ENCODE data around the gene MBNL1. TPM values are rescaled to one million over a fixed set of nuclear protein-coding genes. Genes with fewer than 3 reads are reported as not detected.

Gene MBNL1
- total and polyA plus RNA-seq, 7 experiments from 2014 or later: 371 to 675 (median 497) TPM

DNA sequence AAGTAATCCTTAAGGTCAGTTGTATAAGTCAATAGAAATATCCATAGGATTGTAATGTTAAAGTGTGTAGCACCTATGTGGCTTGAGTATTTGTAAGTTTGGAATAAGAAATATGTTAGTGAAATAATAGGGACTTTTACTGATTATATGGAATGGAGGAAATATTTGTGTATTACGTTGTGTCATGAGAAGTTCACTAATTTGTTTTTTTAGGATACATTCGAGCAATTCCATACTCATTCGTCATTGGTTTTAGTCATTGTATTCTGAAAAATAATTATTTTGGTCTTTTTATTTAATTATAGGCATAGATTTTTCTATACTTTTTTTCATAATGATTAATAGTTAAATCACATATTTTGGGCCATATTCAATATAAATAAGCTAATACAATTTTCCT is 21.0 kb downstream of the MBNL1 start:
- ATAC-seq (no peak), DNase-seq (no peak)
- Histone ChIP-seq H3K9me3 (ENCODE audit: control insufficient read depth in 2 of 3, low read length in 3 of 3) (no peaks in the 10 kb centered on the region), H3K27ac (ENCODE audit: low read depth, low read length) (peak overlapping the region; percentile 40), H3K27me3 (ENCODE audit: control insufficient read depth in 2 of 2, insufficient read depth in 2 of 2, low read length in 2 of 2) (no peaks in the 10 kb centered on the region), H3K4me1 (ENCODE audit: control insufficient read depth in 2 of 2, insufficient read depth in 2 of 2, low read length in 2 of 2) (peaks cover 48 to 77% of the 10 kb centered on the region in 2 donors), H3K36me3 (ENCODE audit: control insufficient read depth in 2 of 3, insufficient read depth in 3 of 3, low read length in 3 of 3) (no peaks in the 10 kb centered on the region), H3K4me3 (ENCODE audit: low read length) (no peak overlapping the region)
- intact Hi-C loops (cut with micrococcal nuclease): loop anchor here (2.0 to 5.0 kb wide), 4 partner anchors 13 to 212 kb away; no protein-coding TSS in a partner anchor
- ChIA-PET POLR2A (interaction anchor here (1.2 to 2.0 kb wide), 2 partner anchors 14 to 21 kb away, joined by 3 to 6 read pairs; partner anchors contain the start of gene MBNL1), CTCF (no interaction called here)
- Mint-ChIP-seq H3K9me3 (no peaks in the 10 kb centered on the region), H3K4me3 (peak overlapping the region in 9 of 10 donors; percentile 18 to 82 (median 71)), H3K4me1 (peaks cover 46 to 93% (median 83%) of the 10 kb centered on the region in 7 donors), H3K27ac (peak overlapping the region in 7 of 9 donors; percentile 31 to 87 (median 76)), H3K27me3 (no peaks in the 10 kb centered on the region), H3K36me3 (peaks cover 0 to 5% (median 4%) of the 10 kb centered on the region in 5 donors)

DNA sequence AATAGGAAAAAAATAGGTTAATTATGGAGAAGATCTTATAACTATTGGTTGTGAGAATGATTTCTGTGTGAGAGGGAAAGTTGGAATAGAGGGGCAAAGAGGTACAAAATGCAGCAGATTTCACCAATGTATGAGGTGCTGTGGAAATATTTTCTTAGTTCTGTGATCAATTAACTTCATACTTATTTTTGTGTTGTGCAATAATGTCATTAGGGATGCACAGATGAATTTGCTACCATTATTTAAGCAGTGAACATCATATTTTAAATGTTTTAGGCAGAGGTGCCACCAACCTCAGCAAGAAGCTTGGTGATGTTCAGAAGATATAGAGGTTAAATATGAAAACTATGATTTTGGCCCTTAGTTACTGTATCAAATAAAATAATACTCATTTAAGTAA is 21.6 kb downstream of the MBNL1 start:
- Histone ChIP-seq H3K4me3 (ENCODE audit: low read length) (no peak overlapping the region), H3K27me3 (ENCODE audit: control insufficient read depth in 2 of 2, insufficient read depth in 2 of 2, low read length in 2 of 2) (no peaks in the 10 kb centered on the region), H3K36me3 (ENCODE audit: control insufficient read depth in 2 of 3, insufficient read depth in 3 of 3, low read length in 3 of 3) (no peaks in the 10 kb centered on the region), H3K4me1 (ENCODE audit: control insufficient read depth in 2 of 2, insufficient read depth in 2 of 2, low read length in 2 of 2) (peaks cover 54 to 78% of the 10 kb centered on the region in 2 donors), H3K27ac (ENCODE audit: low read depth, low read length) (peak overlapping the region; percentile 40), H3K9me3 (ENCODE audit: control insufficient read depth in 2 of 3, low read length in 3 of 3) (no peaks in the 10 kb centered on the region)
- intact Hi-C loops (cut with micrococcal nuclease): loop anchor here (2.0 kb wide), 2 partner anchors 14 kb away; no protein-coding TSS in a partner anchor
- no peaks in the 10 kb centered on the region for H3K9me3 Mint-ChIP-seq
- no peaks in the 10 kb centered on the region for H3K27me3 Mint-ChIP-seq
- ATAC-seq: no peak
- CTCF ChIA-PET: interaction anchor here (1.0 to 1.5 kb wide), 2 partner anchors 14 to 218 kb away, joined by 3 read pairs; no protein-coding TSS in a partner anchor
- peak overlapping the region in 8 of 9 donors; percentile 76 to 88 (median 82) for H3K27ac Mint-ChIP-seq
- peak overlapping the region in 9 of 10 donors; percentile 13 to 82 (median 74) for H3K4me3 Mint-ChIP-seq
- H3K4me1 Mint-ChIP-seq: peaks cover 47 to 93% (median 82%) of the 10 kb centered on the region in 7 donors
- POLR2A ChIA-PET: interaction anchor here (1.0 to 2.0 kb wide), 4 partner anchors 9 to 21 kb away, joined by 3 to 6 read pairs (median 4); partner anchors contain the start of gene MBNL1
- no peak for DNase-seq
- H3K36me3 Mint-ChIP-seq: peaks cover 0 to 5% (median 4%) of the 10 kb centered on the region in 5 donors

DNA sequence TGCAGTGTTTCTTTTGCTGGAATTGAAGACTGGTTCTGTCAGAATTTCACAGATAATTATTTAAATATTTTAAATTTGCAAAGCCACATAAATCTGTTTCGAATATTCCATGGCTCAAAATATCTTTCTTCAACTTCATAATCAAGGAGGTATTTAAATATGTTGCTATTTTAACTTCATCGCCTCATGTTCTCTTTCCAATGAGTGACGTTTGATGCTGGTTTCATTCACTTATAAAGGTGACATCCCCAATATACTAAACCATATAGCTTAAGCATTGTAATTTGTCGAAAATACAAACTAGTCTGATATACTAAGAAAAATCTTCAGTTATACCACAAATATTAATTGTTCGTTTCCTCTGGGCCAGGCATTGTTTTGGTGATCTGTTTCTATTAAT is 22.5 kb downstream of the MBNL1 start:
- H3K27ac ChIP-seq (ENCODE audit: low read depth, low read length): peak overlapping the region; percentile 40
- H3K4me1 Mint-ChIP-seq: peaks cover 51 to 94% (median 83%) of the 10 kb centered on the region in 7 donors
- peaks cover 58 to 80% of the 10 kb centered on the region in 2 donors for H3K4me1 ChIP-seq (ENCODE audit: control insufficient read depth in 2 of 2, insufficient read depth in 2 of 2, low read length in 2 of 2)
- POLR2A ChIA-PET: interaction anchor here (0.6 to 2.0 kb wide), 5 partner anchors 8 to 87 kb away, joined by 3 to 6 read pairs (median 3); partner anchors contain the start of gene MBNL1
- H3K27ac Mint-ChIP-seq: peak overlapping the region; percentile 30 to 87 (median 71)
- CTCF ChIA-PET: interaction anchor here (0.9 to 1.5 kb wide), 3 partner anchors 15 to 219 kb away, joined by 3 read pairs; no protein-coding TSS in a partner anchor
- intact Hi-C loops (cut with micrococcal nuclease): loop anchor here (1.0 to 2.0 kb wide), 3 partner anchors 8 to 14 kb away; no protein-coding TSS in a partner anchor
- H3K9me3 Mint-ChIP-seq: no peaks in the 10 kb centered on the region
- H3K4me3 Mint-ChIP-seq: peak overlapping the region; percentile 51 to 79 (median 74)
- no peak for ATAC-seq
- no peaks in the 10 kb centered on the region for H3K9me3 ChIP-seq (ENCODE audit: control insufficient read depth in 2 of 3, low read length in 3 of 3)
- no peaks in the 10 kb centered on the region for H3K27me3 Mint-ChIP-seq
- no peaks in the 10 kb centered on the region for H3K27me3 ChIP-seq (ENCODE audit: control insufficient read depth in 2 of 2, insufficient read depth in 2 of 2, low read length in 2 of 2)
- no peak for DNase-seq
- peaks cover 0 to 3% (median 0%) of the 10 kb centered on the region in 3 experiments for H3K36me3 ChIP-seq (ENCODE audit: control insufficient read depth in 2 of 3, insufficient read depth in 3 of 3, low read length in 3 of 3)
- H3K36me3 Mint-ChIP-seq: peaks cover 0 to 8% (median 4%) of the 10 kb centered on the region in 5 donors
- H3K4me3 ChIP-seq (ENCODE audit: low read length): no peak overlapping the region

DNA sequence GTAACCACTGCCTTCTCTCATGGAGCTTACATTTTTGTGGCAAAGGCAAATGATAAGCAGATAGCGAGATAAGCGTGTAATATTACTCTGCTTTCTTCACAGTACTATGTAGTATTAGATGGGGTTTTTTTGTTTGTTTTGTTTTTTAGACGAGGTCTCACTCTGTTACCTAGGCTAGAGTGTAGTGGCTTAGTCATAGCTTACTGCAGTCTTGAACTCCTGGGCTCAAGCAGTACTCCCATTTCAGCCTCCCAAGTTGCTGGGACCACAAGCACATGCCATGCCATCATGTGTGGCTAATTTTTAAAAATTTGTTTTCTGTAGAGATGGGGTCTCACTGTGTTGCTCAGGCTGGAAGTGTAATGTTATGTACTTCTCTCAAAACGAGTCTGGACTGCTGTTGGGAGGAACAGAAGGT is 22.9 kb downstream of the MBNL1 start:
- ChIA-PET CTCF (interaction anchor here (0.9 to 1.5 kb wide), 2 partner anchors 15 to 93 kb away, joined by 3 read pairs; no protein-coding TSS in a partner anchor), POLR2A (interaction anchor here (0.6 to 2.0 kb wide), 5 partner anchors 9 to 86 kb away, joined by 3 to 6 read pairs (median 4); partner anchors contain the start of gene MBNL1)
- no peaks in the 10 kb centered on the region for H3K27me3 Mint-ChIP-seq
- peak overlapping the region; percentile 51 to 78 (median 73) for H3K4me3 Mint-ChIP-seq
- DNase-seq (no peak), ATAC-seq (peak; percentile 58)
- Histone ChIP-seq H3K27me3 (ENCODE audit: control insufficient read depth in 2 of 2, insufficient read depth in 2 of 2, low read length in 2 of 2) (no peaks in the 10 kb centered on the region), H3K4me1 (ENCODE audit: control insufficient read depth in 2 of 2, insufficient read depth in 2 of 2, low read length in 2 of 2) (peaks cover 62 to 82% of the 10 kb centered on the region in 2 donors), H3K9me3 (ENCODE audit: control insufficient read depth in 2 of 3, low read length in 3 of 3) (no peaks in the 10 kb centered on the region), H3K36me3 (ENCODE audit: control insufficient read depth in 2 of 3, insufficient read depth in 3 of 3, low read length in 3 of 3) (peaks cover 0 to 3% (median 0%) of the 10 kb centered on the region in 3 experiments), H3K4me3 (ENCODE audit: low read length) (no peak overlapping the region), H3K27ac (ENCODE audit: low read depth, low read length) (peak overlapping the region; percentile 40)
- peak overlapping the region; percentile 30 to 87 (median 71) for H3K27ac Mint-ChIP-seq
- H3K4me1 Mint-ChIP-seq: peaks cover 54 to 96% (median 85%) of the 10 kb centered on the region in 7 donors
- no peaks in the 10 kb centered on the region for H3K9me3 Mint-ChIP-seq
- H3K36me3 Mint-ChIP-seq: peaks cover 0 to 8% (median 4%) of the 10 kb centered on the region in 5 donors
- intact Hi-C loops (cut with micrococcal nuclease): loop anchor here (1.0 to 2.0 kb wide), 3 partner anchors 8 to 15 kb away; no protein-coding TSS in a partner anchor

DNA sequence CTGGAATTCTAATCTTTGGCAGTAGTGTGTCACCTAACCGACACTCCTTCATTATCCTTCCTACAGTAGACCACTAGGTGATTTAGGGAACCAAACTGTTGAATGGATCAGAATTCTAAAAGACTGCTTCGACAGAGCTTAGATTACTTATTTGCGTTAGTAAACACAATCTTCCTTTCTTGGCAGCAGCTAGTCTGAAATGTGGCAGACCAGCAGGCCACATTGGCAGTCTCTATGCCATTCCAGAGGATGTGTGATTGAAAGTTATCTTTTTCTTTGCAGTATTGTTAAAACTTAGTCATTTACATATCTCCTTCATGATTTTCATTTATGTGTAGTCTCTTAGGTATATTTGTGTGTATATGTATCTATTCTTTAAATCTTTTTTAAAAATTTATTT is 23.6 kb downstream of the MBNL1 start:
- H3K4me1 Mint-ChIP-seq: peaks cover 51 to 95% (median 88%) of the 10 kb centered on the region in 7 donors
- peak overlapping the region in 8 of 9 donors; percentile 30 to 87 (median 72) for H3K27ac Mint-ChIP-seq
- H3K4me1 ChIP-seq (ENCODE audit: control insufficient read depth in 2 of 2, insufficient read depth in 2 of 2, low read length in 2 of 2): peaks cover 66 to 79% of the 10 kb centered on the region in 2 donors
- ChIA-PET POLR2A (interaction anchor here (0.8 to 1.3 kb wide), 3 partner anchors 9 to 41 kb away, joined by 3 to 4 read pairs (median 4); no protein-coding TSS in a partner anchor), CTCF (no interaction called here)
- DNase-seq (no peak), ATAC-seq (no peak)
- H3K9me3 ChIP-seq (ENCODE audit: control insufficient read depth in 2 of 3, low read length in 3 of 3): no peaks in the 10 kb centered on the region
- H3K36me3 Mint-ChIP-seq: peaks cover 0 to 11% (median 4%) of the 10 kb centered on the region in 5 donors
- H3K27me3 ChIP-seq (ENCODE audit: control insufficient read depth in 2 of 2, insufficient read depth in 2 of 2, low read length in 2 of 2): no peaks in the 10 kb centered on the region
- H3K4me3 ChIP-seq (ENCODE audit: low read length): peak overlapping the region; percentile 5
- intact Hi-C loops (cut with micrococcal nuclease): no loop called here
- peak overlapping the region in 7 of 10 donors; percentile 51 to 78 (median 72) for H3K4me3 Mint-ChIP-seq
- H3K36me3 ChIP-seq (ENCODE audit: control insufficient read depth in 2 of 3, insufficient read depth in 3 of 3, low read length in 3 of 3): peaks cover 0 to 3% (median 0%) of the 10 kb centered on the region in 3 experiments
- H3K27me3 Mint-ChIP-seq: no peaks in the 10 kb centered on the region
- peak overlapping the region; percentile 40 for H3K27ac ChIP-seq (ENCODE audit: low read depth, low read length)
- no peaks in the 10 kb centered on the region for H3K9me3 Mint-ChIP-seq

DNA sequence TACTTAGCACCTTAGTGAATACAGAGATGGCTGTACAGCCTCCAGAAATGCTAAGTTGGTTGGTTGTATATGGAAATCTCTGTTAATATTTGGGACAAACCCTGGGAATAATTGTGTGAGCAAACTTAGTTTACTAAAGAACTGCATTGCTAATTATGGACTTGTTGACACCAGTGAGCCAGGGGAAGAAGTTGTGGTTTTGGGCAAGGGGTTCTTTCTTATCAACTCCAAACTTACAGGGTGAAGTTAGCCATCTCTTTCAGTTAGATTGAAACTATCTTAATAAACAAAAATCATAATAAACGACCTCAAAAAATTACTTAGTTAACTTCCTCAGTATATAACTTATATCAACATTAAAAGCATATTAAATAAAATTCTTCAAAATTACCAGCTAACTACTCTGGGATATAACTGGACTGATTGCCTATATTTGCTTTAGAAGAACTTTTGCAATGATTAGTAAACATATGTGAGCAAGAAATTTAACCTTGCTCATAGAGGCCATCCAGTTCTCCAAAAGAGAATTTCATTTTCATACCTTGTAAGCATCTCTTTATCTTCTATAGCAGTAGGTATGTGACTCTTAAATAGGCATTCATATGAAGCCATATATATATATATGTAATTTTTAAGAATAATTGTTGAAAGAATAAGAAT is 24.7 kb downstream of the MBNL1 start:
- intact Hi-C loops (cut with micrococcal nuclease): loop anchor here in 1 of 2 donors (1.0 kb wide), 1 partner anchor 8 kb away; no protein-coding TSS in a partner anchor
- H3K27me3 ChIP-seq (ENCODE audit: control insufficient read depth in 2 of 2, insufficient read depth in 2 of 2, low read length in 2 of 2): no peaks in the 10 kb centered on the region
- no peaks in the 10 kb centered on the region for H3K27me3 Mint-ChIP-seq

More for the DNA sequence above, 24.7 kb downstream of the MBNL1 start:
- Histone ChIP-seq H3K4me3 (ENCODE audit: low read length) (no peak overlapping the region), H3K27ac (ENCODE audit: low read depth, low read length) (peak overlapping the region; percentile 36), H3K36me3 (ENCODE audit: control insufficient read depth in 2 of 3, insufficient read depth in 3 of 3, low read length in 3 of 3) (peaks cover 0 to 3% (median 0%) of the 10 kb centered on the region in 3 experiments), H3K9me3 (ENCODE audit: control insufficient read depth in 2 of 3, low read length in 3 of 3) (no peaks in the 10 kb centered on the region), H3K4me1 (ENCODE audit: control insufficient read depth in 2 of 2, insufficient read depth in 2 of 2, low read length in 2 of 2) (peaks cover 67 to 78% of the 10 kb centered on the region in 2 donors)
- Mint-ChIP-seq H3K4me1 (peaks cover 48 to 93% (median 82%) of the 10 kb centered on the region in 7 donors), H3K27ac (peak overlapping the region in 7 of 9 donors; percentile 29 to 90 (median 75)), H3K36me3 (peaks cover 0 to 14% (median 4%) of the 10 kb centered on the region in 5 donors), H3K4me3 (peak overlapping the region in 9 of 10 donors; percentile 3 to 78 (median 69)), H3K9me3 (no peaks in the 10 kb centered on the region)
- no peak for ATAC-seq
- ChIA-PET POLR2A (no interaction called here), CTCF (no interaction called here)
- DNase-seq: no peak

All from naive thymus-derived CD4-positive, alpha-beta T cell (primary cell).